ENCODE measurements around the gene DOCK2.
"Not testable (repeated sequence)": the region's sequence is repeated elsewhere in the genome, so short reads cannot be mapped to it uniquely, and the experiment has no call there.

The DOCK2 gene

DNA sequence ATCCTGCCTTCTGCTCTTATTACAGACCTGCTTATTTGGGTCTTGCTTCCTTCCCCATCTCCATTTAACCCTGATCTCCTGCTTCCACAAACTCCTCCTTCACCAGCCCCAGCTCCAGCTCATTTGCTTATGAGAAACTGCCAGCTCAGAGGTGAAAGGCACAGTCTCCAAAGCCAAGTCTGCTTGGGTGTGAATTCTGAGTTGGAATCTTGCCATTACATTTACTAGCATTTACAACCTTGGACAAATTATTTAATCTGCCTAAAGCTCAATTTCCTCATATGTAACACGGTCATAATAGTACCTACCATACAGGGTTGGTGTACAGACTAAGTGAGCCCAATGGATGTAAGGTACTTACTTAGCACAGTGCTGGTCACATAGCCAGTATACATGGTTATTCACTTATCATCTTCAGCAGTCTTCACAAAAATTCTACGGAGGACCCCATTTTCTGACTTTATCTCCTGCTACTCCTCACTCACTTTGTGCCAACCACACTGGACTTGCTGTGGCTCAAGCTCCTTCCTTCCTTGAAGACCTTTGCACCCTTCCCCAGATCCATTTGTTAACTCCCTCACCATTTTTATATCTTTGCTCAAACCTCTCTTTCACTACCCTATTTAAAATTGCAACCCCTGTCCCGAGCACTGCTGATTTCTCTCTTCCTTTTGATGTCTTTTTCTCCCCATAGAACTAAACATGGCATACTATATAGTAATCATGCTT, 86.2 kb downstream of the DOCK2 start:
- DNase-seq: no peak

GRCh38 chr5:169724303-169725087, 87.4 kb downstream of the DOCK2 start:
- DNase-seq: no peak

DNA sequence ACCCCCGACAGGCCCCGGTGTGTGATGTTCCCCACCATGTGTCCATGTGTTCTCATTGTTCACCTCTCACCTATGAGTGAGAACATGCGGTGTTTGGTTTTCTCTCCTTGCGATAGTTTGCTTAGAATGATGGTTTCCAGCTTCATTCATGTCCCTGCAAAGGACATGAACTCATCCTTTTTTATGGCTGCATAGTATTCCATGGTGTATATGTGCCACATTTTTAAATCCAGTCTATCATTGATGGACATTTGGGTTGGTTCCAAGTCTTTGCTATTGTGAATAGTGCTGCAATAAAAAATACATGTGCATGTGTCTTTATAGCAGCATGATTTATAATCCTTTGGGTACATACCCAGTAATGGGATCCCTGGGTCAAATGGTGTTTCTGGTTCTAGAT, 88.6 kb downstream of the DOCK2 start:
- DNase-seq: not testable (repeated sequence)

DNA sequence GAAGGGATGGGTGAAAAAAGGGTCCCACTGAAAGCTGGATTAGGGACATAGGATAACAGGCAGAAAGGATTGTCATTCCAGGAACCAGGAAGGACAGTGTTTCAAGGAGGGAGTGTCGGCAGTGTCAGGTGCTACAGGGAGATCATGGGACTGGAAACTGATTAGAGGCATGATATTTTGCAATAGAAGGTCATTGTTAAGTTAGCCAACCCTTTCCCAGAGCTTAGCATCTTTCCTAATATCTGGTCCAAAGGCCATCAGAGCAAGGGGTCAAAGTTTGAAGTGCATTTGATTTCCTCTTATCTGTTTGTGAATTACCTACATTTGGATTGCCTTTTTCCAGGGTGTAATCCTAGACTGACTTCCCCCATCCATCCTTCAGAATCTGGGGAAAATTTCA, 91.3 kb downstream of the DOCK2 start:
- no peak for DNase-seq

- DNase-seq: no peak
Measured at GRCh38 chr5:169731221-169731620, 94.1 kb downstream of the DOCK2 start.

DNA sequence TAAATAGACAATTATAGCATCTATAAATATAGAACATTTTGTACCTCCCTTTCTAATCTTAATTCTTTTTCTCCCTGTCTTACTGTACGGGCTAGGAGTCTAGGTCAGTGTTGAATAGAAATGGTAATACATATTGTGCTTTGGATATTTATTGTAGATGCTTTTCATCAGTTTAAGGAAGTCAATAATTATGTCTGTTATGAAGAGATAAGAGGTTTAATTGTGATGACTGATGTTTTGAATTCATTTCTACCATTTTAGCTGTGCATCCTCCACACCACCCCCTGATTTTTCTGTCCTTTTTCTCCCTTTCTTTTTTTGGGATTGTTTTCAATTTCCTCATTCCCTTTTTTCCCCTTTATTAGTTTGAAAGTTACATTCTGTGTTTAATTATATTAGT, 95.8 kb downstream of the DOCK2 start:
- DNase-seq: no peak

DNA sequence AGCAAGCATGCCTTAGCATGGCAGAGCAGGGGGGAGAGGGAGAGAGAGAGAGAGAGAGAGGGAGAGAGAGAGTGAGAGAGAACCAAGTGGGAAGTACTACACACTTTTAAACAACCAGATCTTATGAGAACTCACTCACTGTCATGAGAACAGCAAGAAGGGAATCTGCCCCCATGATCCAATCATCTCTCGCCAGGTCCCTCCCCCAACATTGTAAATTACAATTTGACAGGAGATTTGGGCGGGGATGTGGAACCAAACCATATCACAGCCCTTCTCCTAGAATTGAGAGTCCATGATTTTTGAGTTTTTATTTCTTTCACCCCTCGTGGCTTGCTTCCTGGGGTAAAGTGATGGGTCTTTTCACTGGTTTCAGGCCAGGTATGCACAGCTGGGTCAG, 98.8 kb downstream of the DOCK2 start:
- no peak for DNase-seq

DNA sequence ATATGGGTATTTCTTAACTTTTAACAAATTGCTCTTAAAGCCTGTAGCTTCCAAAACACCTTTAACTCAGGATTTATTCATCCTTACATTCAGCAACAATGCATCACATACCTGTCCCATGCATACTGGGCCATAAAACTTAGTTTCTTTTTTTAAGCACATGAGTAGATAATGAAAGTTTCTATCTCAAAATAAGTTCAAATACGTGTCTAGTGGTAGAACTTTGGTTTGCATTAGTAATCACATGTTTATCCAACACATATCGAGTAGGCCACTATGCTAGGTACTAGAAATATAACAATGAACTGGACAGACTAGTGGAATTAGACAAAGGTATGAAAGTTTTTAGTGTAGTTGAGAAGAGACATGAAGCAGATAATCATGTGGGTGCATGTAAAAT, 99.6 kb downstream of the DOCK2 start:
- no peak for DNase-seq

- no peak for DNase-seq
Measured at GRCh38 chr5:169740435-169740834, 103.4 kb downstream of the DOCK2 start.

- DNase-seq: peak; percentile 20
Measured at GRCh38 chr5:169742771-169743296, 105.8 kb downstream of the DOCK2 start.

GRCh38 chr5:169744336-169744735, 107.3 kb downstream of the DOCK2 start:
- no peak for DNase-seq

GRCh38 chr5:169745441-169746146, 108.5 kb downstream of the DOCK2 start:
- DNase-seq: peak; percentile 36

- no peak for DNase-seq
Measured at GRCh38 chr5:169746147-169746694, 109.1 kb downstream of the DOCK2 start.

GRCh38 chr5:169748174-169748573, 111.1 kb downstream of the DOCK2 start:
- DNase-seq: no peak

- no peak for DNase-seq
Measured at GRCh38 chr5:169749295-169749694, 112.2 kb downstream of the DOCK2 start.

GRCh38 chr5:169751490-169751889, 114.4 kb downstream of the DOCK2 start:
- no peak for DNase-seq

- not testable (repeated sequence) for DNase-seq
Measured at GRCh38 chr5:169752566-169752965, 115.5 kb downstream of the DOCK2 start.

GRCh38 chr5:169753795-169754194, 116.7 kb downstream of the DOCK2 start:
- no peak for DNase-seq

DNA sequence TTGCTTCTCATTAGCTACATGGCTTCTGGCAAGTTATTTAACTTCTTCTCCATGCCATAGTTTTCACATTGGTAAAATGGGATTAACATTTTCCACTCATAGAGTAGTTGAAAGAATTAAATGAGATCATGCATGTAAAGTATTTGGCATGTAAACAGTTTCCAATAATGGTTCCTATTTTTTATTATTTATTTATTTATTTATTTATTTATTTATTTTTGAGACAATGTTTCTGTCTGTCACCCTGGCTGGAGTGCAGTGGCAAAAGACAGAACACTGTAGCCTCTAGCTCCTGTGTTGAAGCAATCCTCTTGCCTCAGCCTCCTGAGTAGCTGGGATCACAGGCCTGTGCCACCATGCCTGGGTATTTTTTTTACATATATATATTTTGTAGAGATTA, 117.7 kb downstream of the DOCK2 start:
- DNase-seq: no peak

GRCh38 chr5:169756071-169756765, 119.1 kb downstream of the DOCK2 start:
- DNase-seq: no peak

- DNase-seq: no peak
Measured at GRCh38 chr5:169757016-169757415, 119.9 kb downstream of the DOCK2 start.

GRCh38 chr5:169758886-169759285, 121.8 kb downstream of the DOCK2 start:
- no peak for DNase-seq

- DNase-seq: no peak
Measured at GRCh38 chr5:169760229-169760628, 123.2 kb downstream of the DOCK2 start.

Measured in kidney glomerular epithelial cell (primary cell).